ENCODE data around the gene VPS13D.
A peak's percentile ranks its signal among the peaks of the same experiment; 100 is the strongest.

Gene VPS13D

GRCh38 chr1:12472156-12472797 lies 242.4 kb downstream of the VPS13D start:
- no peak for DNase-seq (ENCODE audit: low read depth)

- DNase-seq (ENCODE audit: low read depth) = peak; percentile 78
Observed at GRCh38 chr1:12472798-12473551, 243.1 kb downstream of the VPS13D start.

- DNase-seq (ENCODE audit: low read depth) = no peak
Observed at GRCh38 chr1:12473596-12474362, 243.9 kb downstream of the VPS13D start.

GRCh38 chr1:12475101-12475500 lies 245.3 kb downstream of the VPS13D start:
- no peak for DNase-seq (ENCODE audit: low read depth)

- DNase-seq (ENCODE audit: low read depth) = no peak
Observed at GRCh38 chr1:12475530-12475934, 245.7 kb downstream of the VPS13D start.

GRCh38 chr1:12475947-12476346 lies 246.1 kb downstream of the VPS13D start:
- no peak for DNase-seq (ENCODE audit: low read depth)

- DNase-seq (ENCODE audit: low read depth) = no peak
Observed at GRCh38 chr1:12477314-12477713, 247.5 kb downstream of the VPS13D start.

GRCh38 chr1:12477936-12478611 lies 248.2 kb downstream of the VPS13D start:
- no peak for DNase-seq (ENCODE audit: low read depth)

- DNase-seq (ENCODE audit: low read depth) = no peak
Observed at GRCh38 chr1:12478612-12478985, 248.8 kb downstream of the VPS13D start.

GRCh38 chr1:12479311-12479710 lies 249.5 kb downstream of the VPS13D start:
- no peak for DNase-seq (ENCODE audit: low read depth)

- DNase-seq (ENCODE audit: low read depth) = no peak
Observed at GRCh38 chr1:12480041-12480440, 250.2 kb downstream of the VPS13D start.

- DNase-seq (ENCODE audit: low read depth) = no peak
Observed at GRCh38 chr1:12480748-12481362, 251.0 kb downstream of the VPS13D start.

- DNase-seq (ENCODE audit: low read depth) = no peak
Observed at GRCh38 chr1:12481928-12482327, 252.1 kb downstream of the VPS13D start.

- DNase-seq (ENCODE audit: low read depth) = no peak
Observed at GRCh38 chr1:12482988-12483387, 253.2 kb downstream of the VPS13D start.

- no peak for DNase-seq (ENCODE audit: low read depth)
Observed at GRCh38 chr1:12485231-12486058, 255.6 kb downstream of the VPS13D start.

- no peak for DNase-seq (ENCODE audit: low read depth)
Observed at GRCh38 chr1:12486059-12486341, 256.2 kb downstream of the VPS13D start.

- DNase-seq (ENCODE audit: low read depth) = no peak
Observed at GRCh38 chr1:12486401-12487005, 256.7 kb downstream of the VPS13D start.

GRCh38 chr1:12487520-12487919 lies 257.7 kb downstream of the VPS13D start:
- DNase-seq (ENCODE audit: low read depth) = no peak

- DNase-seq (ENCODE audit: low read depth) = no peak
Observed at GRCh38 chr1:12488666-12489354, 259.0 kb downstream of the VPS13D start.

- DNase-seq (ENCODE audit: low read depth) = no peak
Observed at GRCh38 chr1:12490532-12491142, 260.8 kb downstream of the VPS13D start.
